NCI-H345 treated with DMSO at 0.1 percent for 48 hours (cell line): ENCODE results near the gene PPP1R1B.
"Not testable (repeated sequence)": the region's sequence is repeated elsewhere in the genome, so short reads cannot be mapped to it uniquely, and the experiment has no call there.

ENCODE experiments used
- DNase-seq: peaks from one replicate; lab custom pipeline; 2025; ENCODE audit not compliant: unreplicated experiment; lab: John Stamatoyannopoulos, UW

The PPP1R1B gene

GRCh38 chr17:39626171-39627046 is at the start of gene PPP1R1B:
Gene PPP1R1B (plus strand): TSS chr17:39626952. CDS start chr17:39627393, 441 bp downstream.
- DNase-seq: no peak

GRCh38 chr17:39578272-39578671 is 48.5 kb upstream of the PPP1R1B start:
- DNase-seq: no peak

DNA sequence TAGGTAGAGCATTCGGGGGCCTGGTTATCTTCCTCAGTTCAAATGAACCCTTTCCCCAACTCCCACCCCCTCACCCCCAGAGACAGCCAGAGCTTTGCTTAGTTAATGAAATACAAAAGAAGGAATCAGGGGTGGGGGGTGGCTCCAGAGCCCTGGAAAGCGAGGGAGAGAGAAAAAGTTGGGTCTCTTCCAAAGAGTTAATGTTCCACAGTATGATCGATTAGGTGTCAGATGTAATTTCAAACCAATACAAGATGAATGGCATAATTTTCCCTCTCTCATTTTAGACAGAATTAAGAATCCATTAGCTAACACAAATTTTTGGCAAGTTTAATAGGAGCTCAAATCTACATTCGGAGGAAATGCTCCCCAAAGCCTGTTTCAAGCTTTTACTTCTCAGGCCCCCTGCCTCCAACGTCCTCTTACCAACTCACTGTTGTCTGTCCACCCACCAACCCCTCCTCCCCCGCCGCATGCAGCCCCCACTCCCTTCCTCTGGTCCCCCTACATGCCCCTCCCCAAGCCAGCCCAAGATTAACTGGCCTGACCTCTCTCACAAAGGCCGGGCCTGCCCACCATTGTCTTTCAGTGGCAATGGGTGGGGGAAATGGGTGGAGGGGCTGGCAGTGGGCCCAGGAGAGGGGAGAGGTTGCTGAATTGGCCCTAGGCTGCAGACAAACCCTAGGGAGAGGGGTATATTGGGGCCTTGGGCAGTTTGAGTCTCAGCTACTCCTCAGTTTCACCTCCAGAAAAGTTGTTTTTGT is 47.3 kb upstream of the PPP1R1B start:
- DNase-seq: no peak

- DNase-seq: no peak
Observed at GRCh38 chr17:39580082-39580468, 46.7 kb upstream of the PPP1R1B start.

GRCh38 chr17:39581071-39581758 is 45.5 kb upstream of the PPP1R1B start:
- no peak for DNase-seq

DNA sequence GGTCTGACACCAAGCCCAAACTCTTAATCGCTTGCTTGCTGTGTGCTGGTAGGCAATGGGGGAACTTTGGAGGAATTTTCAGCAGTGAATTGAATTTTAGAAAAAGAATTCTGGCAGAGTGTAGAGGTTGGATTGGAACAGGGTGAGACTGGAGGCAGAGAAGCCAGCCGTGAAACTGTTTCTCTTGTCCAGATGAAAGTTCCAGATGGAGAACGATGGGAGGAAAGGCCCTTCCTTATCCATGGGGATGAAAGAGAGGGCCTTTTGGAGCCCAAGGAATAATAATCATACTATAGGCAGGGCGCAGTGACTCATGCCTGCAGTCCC is 45.0 kb upstream of the PPP1R1B start:
- no peak for DNase-seq

DNA sequence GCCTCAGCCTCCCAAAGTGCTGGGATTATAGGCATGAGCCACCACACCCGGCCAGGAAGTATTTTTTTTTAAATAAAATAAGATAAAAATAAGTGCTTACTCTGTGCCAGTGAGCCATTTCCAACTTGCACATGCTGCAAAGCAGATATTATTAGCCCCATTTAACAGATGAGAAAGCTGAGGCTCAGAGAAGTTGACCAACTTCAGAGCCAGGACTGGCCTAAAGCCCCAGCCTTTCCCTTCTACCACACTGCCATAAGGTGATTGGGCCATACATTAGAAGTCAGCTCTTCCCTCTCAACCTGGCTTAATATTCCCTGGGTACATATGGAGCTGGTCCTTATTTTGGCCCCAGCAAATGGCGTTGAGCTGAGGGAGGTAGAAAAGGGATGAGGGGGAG is 44.1 kb upstream of the PPP1R1B start:
- no peak for DNase-seq

- not testable (repeated sequence) for DNase-seq
Observed at GRCh38 chr17:39590180-39590579, 36.6 kb upstream of the PPP1R1B start.

- no peak for DNase-seq
Observed at GRCh38 chr17:39591958-39592954, 34.5 kb upstream of the PPP1R1B start.

GRCh38 chr17:39593371-39593770 is 33.4 kb upstream of the PPP1R1B start:
- no peak for DNase-seq

GRCh38 chr17:39595294-39595693 is 31.5 kb upstream of the PPP1R1B start:
- DNase-seq: no peak

GRCh38 chr17:39595928-39596510 is 30.7 kb upstream of the PPP1R1B start:
- DNase-seq: no peak

DNA sequence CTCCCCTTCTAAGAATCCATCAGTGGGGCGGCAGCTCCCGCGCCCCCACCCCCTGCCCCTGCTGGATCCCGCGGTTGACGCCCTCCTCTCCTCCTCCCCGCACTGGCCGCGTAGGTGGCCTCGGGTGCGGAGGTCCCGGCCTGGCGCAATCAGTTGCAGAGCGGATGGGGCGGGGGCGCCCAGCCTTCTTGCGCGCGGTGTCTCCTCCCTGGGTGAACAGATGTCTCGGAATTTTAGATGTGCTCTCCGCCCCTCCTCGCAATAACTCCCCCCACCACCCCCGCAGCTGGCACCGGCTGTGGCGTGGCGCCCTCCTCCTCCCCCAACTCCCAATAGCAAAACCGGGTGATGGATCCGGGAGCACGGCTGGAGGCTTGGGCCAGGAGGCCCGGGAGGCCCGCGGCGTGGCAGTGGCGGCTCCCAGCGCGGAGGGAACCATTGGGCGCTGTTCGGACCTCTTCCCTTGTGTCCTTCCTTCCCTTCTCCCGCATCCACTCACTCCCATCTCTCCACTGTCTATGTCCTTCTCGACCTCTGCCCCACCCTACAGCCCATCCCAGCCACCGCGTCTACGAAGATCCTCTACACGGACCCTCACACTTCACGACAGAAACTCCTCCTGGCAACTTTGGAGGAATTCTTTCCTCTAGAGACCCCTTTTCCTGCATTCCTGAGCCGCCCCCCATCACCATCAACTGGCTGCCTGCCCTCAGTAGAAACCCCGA is 30.0 kb upstream of the PPP1R1B start:
- DNase-seq: no peak

DNA sequence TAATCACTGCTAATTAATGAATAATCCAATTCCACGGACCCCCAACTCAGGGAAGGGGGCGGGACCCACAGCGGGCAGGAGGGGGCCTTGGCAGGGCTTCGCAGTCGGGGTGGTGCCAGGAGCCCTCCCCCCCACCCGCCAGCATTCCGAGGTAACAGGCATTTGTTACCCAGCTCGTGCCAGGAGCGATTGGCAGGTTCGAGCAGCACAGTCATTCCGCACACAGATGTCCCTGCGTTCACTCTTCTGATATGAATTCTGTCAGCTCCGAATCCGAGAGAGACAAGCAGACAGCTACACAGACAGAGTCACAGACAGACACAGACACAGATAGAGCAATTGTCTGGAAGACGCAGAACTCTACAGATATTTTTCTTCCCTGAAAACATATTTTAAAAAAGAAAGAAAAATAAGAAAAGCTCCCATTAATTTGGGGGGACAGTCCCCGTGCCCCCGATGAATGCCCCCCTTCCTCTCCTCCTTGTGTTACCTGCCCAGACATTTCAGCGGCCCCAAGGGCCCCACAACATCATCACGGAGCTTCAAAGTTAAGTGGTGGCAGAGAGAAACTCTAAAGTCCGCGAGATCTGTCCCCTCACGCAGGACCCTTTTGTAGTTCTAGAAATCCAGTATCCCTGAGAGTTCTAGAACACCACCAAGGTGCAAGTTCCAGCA is 29.2 kb upstream of the PPP1R1B start:
- DNase-seq: no peak

DNA sequence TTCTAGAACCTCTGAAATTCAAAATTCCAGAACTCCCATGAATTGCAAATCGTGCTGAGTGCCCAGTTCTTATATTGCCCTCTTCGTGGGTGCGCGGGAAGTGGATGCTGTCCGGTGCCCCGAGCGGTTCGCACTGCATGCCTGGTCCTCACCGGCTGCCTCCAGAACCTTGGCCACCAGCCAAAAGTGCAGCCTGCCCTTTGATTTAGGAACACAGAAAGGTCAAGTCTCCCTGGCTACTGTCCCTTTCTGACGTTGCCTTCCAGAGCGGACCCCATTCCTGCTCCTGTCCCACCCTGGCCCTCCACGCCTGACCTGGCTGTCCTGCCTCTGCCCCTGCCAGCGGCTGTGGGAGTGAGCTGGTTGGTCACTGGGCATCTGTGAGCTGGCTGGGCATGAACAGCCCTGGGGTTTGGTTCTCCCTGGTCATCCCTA is 28.7 kb upstream of the PPP1R1B start:
- DNase-seq: no peak

- no peak for DNase-seq
Observed at GRCh38 chr17:39598630-39599003, 28.1 kb upstream of the PPP1R1B start.

- no peak for DNase-seq
Observed at GRCh38 chr17:39599004-39599664, 27.6 kb upstream of the PPP1R1B start.

DNA sequence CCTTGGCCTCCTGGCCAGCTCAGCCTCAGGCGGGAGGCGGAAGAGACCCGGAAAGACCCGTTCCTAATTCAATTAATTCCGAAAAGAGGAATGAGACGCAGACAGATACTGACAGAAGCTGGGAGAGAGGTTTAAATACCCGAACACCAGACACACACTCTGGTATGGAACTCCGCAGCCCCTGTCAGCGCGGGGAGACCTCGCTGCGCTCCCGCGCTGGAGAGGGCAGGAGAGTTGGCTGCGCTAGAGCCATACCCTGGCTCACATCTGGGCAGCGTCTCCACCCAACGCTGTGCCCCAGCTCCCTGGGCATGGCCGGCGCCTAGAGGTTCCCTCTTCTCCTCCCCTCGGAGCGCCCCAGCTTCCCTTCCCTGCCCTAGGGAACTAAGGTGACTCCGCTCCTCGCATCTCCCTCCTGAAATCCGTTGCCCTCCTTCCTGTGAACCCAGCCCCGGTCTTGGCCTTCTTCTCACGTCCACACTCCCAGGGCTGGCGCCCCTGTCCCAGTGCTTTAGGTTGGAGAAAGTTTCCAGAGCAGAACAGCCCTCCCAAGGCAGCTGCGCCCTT is 27.0 kb upstream of the PPP1R1B start:
- DNase-seq: no peak
